Effector CD4-positive, alpha-beta T cell (primary cell): ENCODE results near the gene TEPSIN.

Experiments
- DNase-seq: peaks from one replicate; pipeline ENCODE4 v3.0.0-alpha.2; 2020

TEPSIN gene

GRCh38 chr17:81195941-81196495, 42.8 kb downstream of the TEPSIN start:
- no peak for DNase-seq

GRCh38 chr17:81194941-81195901, 43.6 kb downstream of the TEPSIN start:
- DNase-seq: no peak

- no peak for DNase-seq
Observed at GRCh38 chr17:81194225-81194760, 44.6 kb downstream of the TEPSIN start.

GRCh38 chr17:81193470-81194224, 45.2 kb downstream of the TEPSIN start:
- no peak for DNase-seq

- DNase-seq: no peak
Observed at GRCh38 chr17:81193051-81193410, 45.8 kb downstream of the TEPSIN start.

- no peak for DNase-seq
Observed at GRCh38 chr17:81192386-81193050, 46.3 kb downstream of the TEPSIN start.

GRCh38 chr17:81191646-81192045, 47.2 kb downstream of the TEPSIN start:
- DNase-seq: no peak

GRCh38 chr17:81191116-81191515, 47.7 kb downstream of the TEPSIN start:
- DNase-seq: no peak

GRCh38 chr17:81190591-81190990, 48.3 kb downstream of the TEPSIN start:
- DNase-seq: no peak

GRCh38 chr17:81189670-81190530, 49.0 kb downstream of the TEPSIN start:
- no peak for DNase-seq

- DNase-seq: no peak
Observed at GRCh38 chr17:81189016-81189415, 49.8 kb downstream of the TEPSIN start.

GRCh38 chr17:81188491-81188840, 50.4 kb downstream of the TEPSIN start:
- no peak for DNase-seq

GRCh38 chr17:81187586-81188490, 51.0 kb downstream of the TEPSIN start:
- DNase-seq: no peak

GRCh38 chr17:81187120-81187519, 51.7 kb downstream of the TEPSIN start:
- no peak for DNase-seq

GRCh38 chr17:81186203-81186602, 52.7 kb downstream of the TEPSIN start:
- DNase-seq: no peak

- DNase-seq: no peak
Observed at GRCh38 chr17:81184555-81184954, 54.3 kb downstream of the TEPSIN start.

- no peak for DNase-seq
Observed at GRCh38 chr17:81183807-81184206, 55.0 kb downstream of the TEPSIN start.

GRCh38 chr17:81183316-81183715, 55.5 kb downstream of the TEPSIN start:
- DNase-seq: no peak

- DNase-seq: no peak
Observed at GRCh38 chr17:81182596-81182995, 56.3 kb downstream of the TEPSIN start.

- DNase-seq: no peak
Observed at GRCh38 chr17:81181811-81182185, 57.1 kb downstream of the TEPSIN start.
